ENCODE measurements around the gene PLXNA4.

The PLXNA4 gene

DNA sequence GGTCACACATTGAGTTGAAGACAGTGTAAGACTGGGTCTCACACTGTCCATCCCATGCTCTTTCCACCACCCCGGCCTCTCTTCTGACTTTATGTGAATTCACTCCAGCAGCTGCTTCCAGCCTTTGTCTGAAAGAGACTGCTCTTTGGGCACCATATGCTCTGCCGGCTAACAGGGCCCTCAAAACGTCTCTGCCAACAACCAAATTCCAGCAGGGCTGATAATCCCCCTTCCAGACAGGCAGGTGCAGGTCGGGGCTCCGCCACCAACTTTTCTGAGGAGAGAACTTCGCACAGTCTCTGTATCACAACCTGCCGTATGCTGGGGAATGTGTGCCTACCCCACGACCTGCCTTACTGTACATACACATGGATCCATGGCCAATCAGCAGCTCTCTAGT, 64.3 kb downstream of the PLXNA4 start:
- TF ChIP-seq JUND (IDR thresholded peaks at IDR 0.05; ENCODE audit: low read depth), result no peak
- in situ Hi-C loops (cut with HindIII; ENCODE audit: low pct_unique_long_range_greater_than_20kb, low sequenced_read_pairs), result no loop called here
- no peak for DNase-seq (ENCODE audit: low read depth in 1 of 2, low spot score in 1 of 2)

DNA sequence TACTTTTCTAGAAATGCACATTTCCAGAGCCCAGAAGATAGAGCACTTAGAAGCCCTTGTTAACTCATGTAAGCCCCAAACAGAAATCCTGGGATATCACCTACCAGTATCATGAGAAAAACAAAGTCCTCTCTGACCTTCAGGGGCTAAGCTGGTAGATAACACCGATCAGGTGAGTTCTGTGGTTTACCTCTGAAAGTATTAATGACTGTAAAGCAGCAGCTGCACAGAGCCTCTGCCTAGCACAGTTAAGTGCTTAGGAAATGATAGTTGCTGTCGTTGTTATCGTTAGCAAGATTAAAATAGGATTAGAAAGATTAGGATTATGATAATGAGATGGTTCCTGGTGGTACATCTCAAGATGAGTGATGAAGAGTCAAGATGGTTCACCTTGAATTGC, 64.9 kb downstream of the PLXNA4 start:
- TF ChIP-seq JUND (IDR thresholded peaks at IDR 0.05; ENCODE audit: low read depth), result no peak
- no peak for DNase-seq (ENCODE audit: low read depth in 1 of 2, low spot score in 1 of 2)
- in situ Hi-C loops (cut with HindIII; ENCODE audit: low pct_unique_long_range_greater_than_20kb, low sequenced_read_pairs), result no loop called here

DNA sequence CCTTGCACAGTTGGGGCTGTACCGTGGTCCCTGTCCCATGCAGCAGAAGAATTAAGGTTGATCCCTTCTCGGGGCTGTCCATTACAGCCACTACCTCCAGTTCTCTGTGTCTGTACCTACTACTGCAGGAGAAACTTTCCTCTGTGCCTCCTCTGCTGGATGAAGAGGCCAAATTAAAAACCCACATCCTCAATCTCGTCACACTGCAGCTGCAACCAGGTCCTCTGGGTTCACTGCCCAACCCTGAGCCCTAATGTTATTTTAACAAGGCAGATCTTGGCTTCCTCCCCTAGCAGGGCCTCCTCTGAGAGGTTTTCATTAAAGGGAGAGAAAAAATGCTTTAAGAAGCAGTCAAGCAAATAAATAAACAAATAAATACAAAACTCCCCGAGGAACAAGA, 66.6 kb downstream of the PLXNA4 start:
- in situ Hi-C loops (cut with HindIII; ENCODE audit: low pct_unique_long_range_greater_than_20kb, low sequenced_read_pairs), result no loop called here
- TF ChIP-seq JUND (IDR thresholded peaks at IDR 0.05; ENCODE audit: low read depth), result no peak

GRCh38 chr7:132508724-132509353, 67.4 kb downstream of the PLXNA4 start:
- in situ Hi-C loops (cut with HindIII; ENCODE audit: low pct_unique_long_range_greater_than_20kb, low sequenced_read_pairs), result no loop called here
- no peak for TF ChIP-seq JUND (IDR thresholded peaks at IDR 0.05; ENCODE audit: low read depth)
- no peak for DNase-seq (ENCODE audit: low read depth in 1 of 2, low spot score in 1 of 2)

More for the DNA sequence above, 66.6 kb downstream of the PLXNA4 start:
- no peak for DNase-seq (ENCODE audit: low read depth in 1 of 2, low spot score in 1 of 2)

DNA sequence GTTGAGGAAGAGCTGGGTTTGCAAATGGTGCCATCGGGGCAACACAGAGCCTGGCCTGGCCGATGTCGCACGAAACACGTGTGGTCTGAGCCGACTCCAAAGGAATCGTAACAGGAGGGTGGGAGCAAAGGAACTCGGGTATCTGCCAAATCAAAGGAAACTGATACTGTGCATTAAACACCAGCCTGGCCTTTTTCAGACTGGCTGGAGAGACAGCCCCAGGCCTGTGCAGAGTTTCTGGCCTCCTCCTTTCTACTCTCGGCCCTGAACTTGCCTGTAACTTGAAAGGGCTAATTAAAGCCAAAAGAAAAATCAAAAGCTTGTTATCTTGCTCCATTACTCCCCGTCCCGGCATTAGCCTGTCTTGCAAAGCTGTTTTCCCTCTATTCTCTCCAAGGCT, 71.4 kb downstream of the PLXNA4 start:
- DNase-seq (ENCODE audit: low read depth in 1 of 2, low spot score in 1 of 2), result no peak
- in situ Hi-C loops (cut with HindIII; ENCODE audit: low pct_unique_long_range_greater_than_20kb, low sequenced_read_pairs), result no loop called here
- TF ChIP-seq JUND (IDR thresholded peaks at IDR 0.05; ENCODE audit: low read depth), result no peak

- DNase-seq (ENCODE audit: low read depth in 1 of 2, low spot score in 1 of 2), result no peak
- no peak for TF ChIP-seq JUND (IDR thresholded peaks at IDR 0.05; ENCODE audit: low read depth)
- in situ Hi-C loops (cut with HindIII; ENCODE audit: low pct_unique_long_range_greater_than_20kb, low sequenced_read_pairs), result no loop called here
Measured at GRCh38 chr7:132504071-132504470, 72.2 kb downstream of the PLXNA4 start.

DNA sequence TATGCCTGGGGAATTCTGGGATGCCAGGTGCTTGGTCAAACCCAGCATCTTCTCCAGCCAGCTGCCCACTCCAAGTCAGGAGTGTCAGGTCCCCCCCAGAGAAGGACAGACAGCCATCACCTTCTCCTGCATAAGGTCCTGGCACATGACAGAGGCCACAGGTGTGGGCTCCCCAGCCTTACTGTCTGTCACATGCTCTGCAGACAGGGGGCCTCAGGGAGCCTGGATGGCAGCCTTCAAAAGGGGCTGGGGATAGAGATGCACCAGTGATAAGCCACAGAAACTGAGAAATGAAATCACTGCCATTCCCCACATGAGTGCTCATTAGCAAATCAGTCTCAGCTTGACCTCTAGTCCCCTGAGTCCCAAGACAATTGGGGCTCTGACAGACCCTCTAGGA, 72.9 kb downstream of the PLXNA4 start:
- DNase-seq (ENCODE audit: low read depth in 1 of 2, low spot score in 1 of 2), result no peak
- in situ Hi-C loops (cut with HindIII; ENCODE audit: low pct_unique_long_range_greater_than_20kb, low sequenced_read_pairs), result no loop called here
- no peak for TF ChIP-seq JUND (IDR thresholded peaks at IDR 0.05; ENCODE audit: low read depth)

DNA sequence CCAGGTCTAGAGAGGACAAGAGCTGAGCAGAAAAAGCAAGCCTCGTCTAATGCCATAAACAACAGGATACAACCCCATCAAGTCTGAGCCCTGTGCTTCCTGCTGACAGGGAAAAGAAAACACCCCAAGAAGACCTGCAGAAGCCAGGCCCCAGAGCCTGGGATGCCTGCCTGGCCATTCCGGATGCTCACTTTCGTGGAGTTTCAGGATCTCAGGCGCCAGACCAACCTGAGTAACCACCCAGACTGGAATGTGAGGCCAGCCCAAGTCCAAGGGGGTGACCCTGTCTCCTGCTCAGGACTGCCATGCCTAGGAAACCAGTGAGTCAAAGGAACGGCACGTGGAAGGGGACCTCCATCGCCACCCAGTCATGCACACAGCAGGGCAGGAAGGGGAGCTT, 74.3 kb downstream of the PLXNA4 start:
- in situ Hi-C loops (cut with HindIII; ENCODE audit: low pct_unique_long_range_greater_than_20kb, low sequenced_read_pairs), result no loop called here
- no peak for TF ChIP-seq JUND (IDR thresholded peaks at IDR 0.05; ENCODE audit: low read depth)
- DNase-seq (ENCODE audit: low read depth in 1 of 2, low spot score in 1 of 2), result no peak

GRCh38 chr7:132500727-132501440, 75.4 kb downstream of the PLXNA4 start:
- in situ Hi-C loops (cut with HindIII; ENCODE audit: low pct_unique_long_range_greater_than_20kb, low sequenced_read_pairs), result no loop called here
- DNase-seq (ENCODE audit: low read depth in 1 of 2, low spot score in 1 of 2), result no peak
- TF ChIP-seq JUND (IDR thresholded peaks at IDR 0.05; ENCODE audit: low read depth), result no peak

- TF ChIP-seq JUND (IDR thresholded peaks at IDR 0.05; ENCODE audit: low read depth), result no peak
- no peak for DNase-seq (ENCODE audit: low read depth in 1 of 2, low spot score in 1 of 2)
- in situ Hi-C loops (cut with HindIII; ENCODE audit: low pct_unique_long_range_greater_than_20kb, low sequenced_read_pairs), result no loop called here
Measured at GRCh38 chr7:132499487-132499886, 76.8 kb downstream of the PLXNA4 start.

GRCh38 chr7:132499065-132499464, 77.2 kb downstream of the PLXNA4 start:
- no peak for TF ChIP-seq JUND (IDR thresholded peaks at IDR 0.05; ENCODE audit: low read depth)
- in situ Hi-C loops (cut with HindIII; ENCODE audit: low pct_unique_long_range_greater_than_20kb, low sequenced_read_pairs), result no loop called here
- no peak for DNase-seq (ENCODE audit: low read depth in 1 of 2, low spot score in 1 of 2)

GRCh38 chr7:132498319-132498718, 78.0 kb downstream of the PLXNA4 start:
- TF ChIP-seq JUND (IDR thresholded peaks at IDR 0.05; ENCODE audit: low read depth), result no peak
- in situ Hi-C loops (cut with HindIII; ENCODE audit: low pct_unique_long_range_greater_than_20kb, low sequenced_read_pairs), result no loop called here
- DNase-seq (ENCODE audit: low read depth in 1 of 2, low spot score in 1 of 2), result no peak

DNA sequence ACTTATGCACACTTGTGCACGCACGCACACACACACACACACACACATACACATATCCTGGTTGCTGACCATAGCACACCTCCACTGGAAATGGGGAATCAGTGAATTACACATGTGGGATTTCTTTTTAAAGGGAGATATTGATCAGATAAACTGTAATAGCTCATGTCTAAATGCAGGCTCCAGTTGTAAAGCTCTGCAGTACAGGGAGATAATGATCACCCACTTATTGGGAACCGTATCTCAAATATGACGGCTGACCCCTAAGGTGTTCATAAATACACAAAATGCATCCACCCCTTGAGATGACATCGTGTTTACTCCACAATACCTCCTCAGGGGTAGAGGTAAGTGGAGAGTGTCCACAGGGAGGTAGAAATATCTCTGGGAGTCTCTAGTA, 79.2 kb downstream of the PLXNA4 start:
- no peak for TF ChIP-seq JUND (IDR thresholded peaks at IDR 0.05; ENCODE audit: low read depth)

DNA sequence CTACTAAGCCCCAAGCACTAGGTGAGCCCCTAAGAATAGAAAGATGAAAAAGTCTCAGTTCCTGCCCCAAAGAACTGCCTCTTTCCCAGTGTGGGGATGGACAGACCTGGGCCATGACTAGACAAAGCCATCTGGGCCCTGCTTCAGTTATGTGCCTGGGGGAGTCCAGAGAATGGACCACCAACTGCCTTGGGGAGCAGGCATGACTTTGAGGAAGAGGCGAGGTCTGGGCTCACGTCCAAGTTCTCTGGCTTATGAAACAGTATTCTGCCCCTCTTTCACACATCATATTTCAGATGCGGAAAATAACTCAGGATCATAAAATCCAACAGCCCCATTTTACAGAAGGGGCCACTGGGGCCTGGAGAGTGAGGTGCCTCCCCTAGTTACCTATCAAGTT, 80.3 kb downstream of the PLXNA4 start:
- in situ Hi-C loops (cut with HindIII; ENCODE audit: low pct_unique_long_range_greater_than_20kb, low sequenced_read_pairs), result no loop called here
- DNase-seq (ENCODE audit: low read depth in 1 of 2, low spot score in 1 of 2), result no peak
- no peak for TF ChIP-seq JUND (IDR thresholded peaks at IDR 0.05; ENCODE audit: low read depth)

More for the DNA sequence above, 79.2 kb downstream of the PLXNA4 start:
- in situ Hi-C loops (cut with HindIII; ENCODE audit: low pct_unique_long_range_greater_than_20kb, low sequenced_read_pairs), result no loop called here
- no peak for DNase-seq (ENCODE audit: low read depth in 1 of 2, low spot score in 1 of 2)
